Ovary (tissue), 9 donors: ENCODE results near the gene GRIN3B. TPM values are rescaled to one million over a fixed set of nuclear protein-coding genes. Genes with fewer than 3 reads are reported as not detected.

Experiments
- DNase-seq, 5 donors: peaks; one replicate each; pipeline ENCODE4 v3.0.0-alpha.2; 2019 to 2020
- H3K27ac ChIP-seq, 2 donors: fragments of 200-600 bp; one replicate each; pipeline versions ENCODE4 v1.5.1 to v1.8.0; 2019 to 2022
- H3K27me3 ChIP-seq: fragments of 200-600 bp; one replicate; pipeline ENCODE4 v1.8.0; 2022
- H3K36me3 ChIP-seq: fragments of 200-600 bp; sonication (generic); one replicate; pipeline ENCODE4 v1.5.1; 2019
- H3K4me1 ChIP-seq: one replicate; pipeline ENCODE4 v1.8.1; 2013; ENCODE audit warnings: mild to moderate bottlenecking, moderate library complexity; ENCODE audit not compliant: insufficient read depth
- H3K4me3 ChIP-seq: fragments of 200-600 bp; sonication (generic); one replicate; pipeline ENCODE4 v1.5.1; 2017
- H3K9me3 ChIP-seq, 2 donors: fragments of 200-600 bp in 1 of 2; sonication (generic) in 1 of 2; one replicate each; pipeline versions ENCODE4 v1.5.1 to v1.8.1; 2013 to 2019; ENCODE audit warnings: mild to moderate bottlenecking in 1 of 2, moderate library complexity in 1 of 2
- EP300 ChIP-seq: sonication (generic); formaldehyde crosslinking; IDR thresholded peaks from one replicate; pipeline ENCODE4 v1.6.1; 2017; ENCODE audit warnings: antibody characterized with exemption
- POLR2A ChIP-seq: fragments of 450-650 bp; IDR thresholded peaks from one replicate; pipeline ENCODE4 v1.6.1; 2017; ENCODE audit warnings: antibody characterized with exemption, mild to moderate bottlenecking, moderate library complexity
- WGBS, 3 donors: extraction: QIAGEN DNeasy Blood & Tissue Kit in 1 of 3; methylation state at CpG; one replicate each; pipeline versions ENCODE4 v1.1.5 to v1.1.7; 2013 to 2017; 5-methylcytosine and 5-hydroxymethylcytosine counted together
- intact Hi-C, 4 donors: fragments of 100-400 bp; cut with DNase I; formaldehyde crosslinking; loops; one replicate each; pipeline versions ENCODE4 v1.11.0 to v1.15.1; 2022 to 2023
- polyA plus RNA-seq, 2 donors: library from polyadenylated mRNA; stranded (reverse); fragments of 200-250 nt in 1 of 2; fragments of 350-450 nt in 1 of 2; fragmentation: Illumina TruSeq in 1 of 2; extraction: RNeasy Lipid Tissue Mini Kit (QIAGEN cat#74804) in 1 of 2; gene quantifications; one replicate each; pipeline ENCODE4 v1.2.3, GENCODE V29; 2013 to 2014
- total RNA-seq, 7 donors: library from RNA; depleted of rRNA in 2 of 7; stranded (reverse); fragments of >200 nt in 2 of 7; fragmentation: NEBNext Ultra II Directional in 3 of 7; extraction: Animal tissue kit (Norgen Biotek cat#: 25700) in 3 of 7; gene quantifications; one replicate each; pipeline versions ENCODE4 v1.1.0 to v1.2.4, GENCODE V29; 2016 to 2023
- TF ChIP-seq, protein P1 (sequence below), 3 donors: fragments of 450-650 bp in 2 of 3; fragments of 200-600 bp in 1 of 3; IDR thresholded peaks; one replicate each; pipeline versions ENCODE4 v1.5.1 to v1.8.0; 2016 to 2022; ENCODE audit warnings: antibody characterized with exemption in 3 of 3, mild to moderate bottlenecking in 1 of 3
- donor health status: DM: no; HTN: no; CAD: no; lungs with moderate emphysema.
- donor health status: DM: no; HTN: no; CAD: no.
- donor health status: Bipolar disorder and iron deficiency.
- donor health status: DM: yes; HTN: yes; CAD: no.
- donor health status: DM: no; HTN: no; CAD: no.
- donor health status: DM: yes; HTN: yes; CAD: no.

The GRIN3B gene
- total and polyA plus RNA-seq, 9 donors: 0.07 to 7.4 (median 0.28) TPM; not detected in 3

DNA sequence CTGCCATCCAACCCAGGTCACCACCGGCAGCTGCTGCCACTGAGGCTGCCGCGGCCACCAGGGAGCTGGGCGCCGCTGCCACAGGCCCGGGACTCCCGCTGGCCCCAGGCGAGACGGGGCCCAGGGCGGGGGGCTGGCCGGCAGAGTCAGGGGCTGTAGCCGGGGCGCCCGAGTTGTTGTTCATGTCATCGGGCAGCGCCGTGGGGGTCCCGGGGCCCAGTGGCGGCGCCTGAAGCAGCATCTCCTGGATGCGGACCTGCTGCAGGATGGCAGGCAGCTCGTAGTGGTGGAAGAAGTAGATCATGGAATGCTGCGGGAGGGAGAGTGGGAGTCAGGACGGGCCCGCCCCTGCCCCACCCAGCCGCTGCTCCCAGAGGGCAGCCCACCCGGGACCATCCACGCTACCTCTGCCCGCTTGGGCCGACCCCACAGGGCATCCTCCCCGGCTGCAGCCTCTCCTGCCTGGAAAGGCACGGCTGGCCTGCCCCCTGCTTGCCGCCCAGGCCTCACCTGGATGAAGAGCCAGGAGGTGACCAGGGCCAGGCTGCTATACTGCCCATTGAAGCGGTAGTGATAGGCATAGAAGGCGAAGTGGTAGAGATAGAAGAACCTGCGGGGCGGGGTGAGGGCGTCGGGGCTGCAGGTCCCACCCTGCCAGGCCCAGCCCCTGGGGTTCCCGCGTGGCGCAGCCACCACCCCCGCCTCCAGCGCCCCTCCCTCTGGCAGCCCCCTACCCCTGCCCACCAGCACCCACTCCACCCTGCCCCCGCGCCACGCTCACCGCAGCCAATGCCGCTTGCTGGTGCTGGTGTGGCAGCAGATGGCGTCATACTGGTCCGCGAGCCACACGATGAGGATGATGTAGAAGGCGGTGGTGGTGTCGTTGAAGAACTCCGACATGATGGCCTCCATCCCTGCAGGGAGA is 10.6 kb downstream of the GRIN3B start:
- intact Hi-C loops: loop anchor here in 2 of 4 donors (10.0 kb wide), 1 partner anchor 174 kb away; no protein-coding TSS in a partner anchor
- 91 to 94% (median 92%) methylated on average over 52 to 56 of the region's 56 CpGs for WGBS, 3 donors
- TF ChIP-seq, protein P1, sequence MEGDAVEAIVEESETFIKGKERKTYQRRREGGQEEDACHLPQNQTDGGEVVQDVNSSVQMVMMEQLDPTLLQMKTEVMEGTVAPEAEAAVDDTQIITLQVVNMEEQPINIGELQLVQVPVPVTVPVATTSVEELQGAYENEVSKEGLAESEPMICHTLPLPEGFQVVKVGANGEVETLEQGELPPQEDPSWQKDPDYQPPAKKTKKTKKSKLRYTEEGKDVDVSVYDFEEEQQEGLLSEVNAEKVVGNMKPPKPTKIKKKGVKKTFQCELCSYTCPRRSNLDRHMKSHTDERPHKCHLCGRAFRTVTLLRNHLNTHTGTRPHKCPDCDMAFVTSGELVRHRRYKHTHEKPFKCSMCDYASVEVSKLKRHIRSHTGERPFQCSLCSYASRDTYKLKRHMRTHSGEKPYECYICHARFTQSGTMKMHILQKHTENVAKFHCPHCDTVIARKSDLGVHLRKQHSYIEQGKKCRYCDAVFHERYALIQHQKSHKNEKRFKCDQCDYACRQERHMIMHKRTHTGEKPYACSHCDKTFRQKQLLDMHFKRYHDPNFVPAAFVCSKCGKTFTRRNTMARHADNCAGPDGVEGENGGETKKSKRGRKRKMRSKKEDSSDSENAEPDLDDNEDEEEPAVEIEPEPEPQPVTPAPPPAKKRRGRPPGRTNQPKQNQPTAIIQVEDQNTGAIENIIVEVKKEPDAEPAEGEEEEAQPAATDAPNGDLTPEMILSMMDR (IDR thresholded peaks at IDR 0.05): no peak
- TF ChIP-seq EP300: no peak
- no peak for TF ChIP-seq POLR2A

DNA sequence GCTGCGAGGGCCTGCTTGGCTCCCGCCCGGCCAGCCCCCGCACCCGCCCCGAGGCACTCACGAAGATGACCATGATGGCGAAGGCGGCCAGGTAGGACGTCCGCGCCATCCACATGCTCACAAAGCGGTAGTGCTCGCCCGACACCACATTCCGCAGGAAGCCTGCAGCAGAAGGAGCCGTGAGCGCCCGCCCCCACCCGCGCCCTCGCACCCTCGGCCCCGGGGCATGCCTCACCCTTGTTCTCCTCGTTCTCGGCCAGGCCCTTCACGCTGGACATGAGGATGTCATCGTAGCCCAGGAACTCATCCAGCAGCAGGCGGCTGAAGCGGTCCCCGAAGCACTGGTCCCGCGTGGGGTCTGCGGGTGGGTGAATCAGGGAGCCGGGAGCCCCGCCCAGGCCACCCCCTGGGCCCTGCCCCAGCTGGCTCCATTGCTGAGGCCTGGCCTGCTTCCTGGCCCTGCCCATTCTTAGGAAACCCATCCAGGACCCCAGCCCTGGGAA is 11.7 kb downstream of the GRIN3B start:
- TF ChIP-seq POLR2A (no peak), EP300 (no peak)
- TF ChIP-seq, protein P1 (IDR thresholded peaks at IDR 0.05): no peak
- H3K4me3 ChIP-seq: no peak overlapping the region
- DNase-seq: peak in 1 of 5 donors; percentile 35
- intact Hi-C loops: loop anchor here in 2 of 4 donors (10.0 kb wide), 1 partner anchor 173 kb away; no protein-coding TSS in a partner anchor
- H3K9me3 ChIP-seq: no peaks in the 10 kb centered on the region
- H3K27ac ChIP-seq: no peak overlapping the region
- WGBS, 3 donors: 92 to 94% (median 93%) methylated on average over 36 of the region's 36 CpGs
- H3K36me3 ChIP-seq: no peaks in the 10 kb centered on the region
- H3K4me1 ChIP-seq: peaks cover 9% of the 10 kb centered on the region
- no peaks in the 10 kb centered on the region for H3K27me3 ChIP-seq

More for the DNA sequence above, 10.6 kb downstream of the GRIN3B start:
- Histone ChIP-seq H3K27ac (peak overlapping the region in 1 of 2 donors; percentile 71), H3K36me3 (no peaks in the 10 kb centered on the region), H3K4me3 (no peak overlapping the region), H3K4me1 (peaks cover 4% of the 10 kb centered on the region), H3K27me3 (no peaks in the 10 kb centered on the region), H3K9me3 (no peaks in the 10 kb centered on the region)
- DNase-seq: peak in 1 of 5 donors; percentile 37

DNA sequence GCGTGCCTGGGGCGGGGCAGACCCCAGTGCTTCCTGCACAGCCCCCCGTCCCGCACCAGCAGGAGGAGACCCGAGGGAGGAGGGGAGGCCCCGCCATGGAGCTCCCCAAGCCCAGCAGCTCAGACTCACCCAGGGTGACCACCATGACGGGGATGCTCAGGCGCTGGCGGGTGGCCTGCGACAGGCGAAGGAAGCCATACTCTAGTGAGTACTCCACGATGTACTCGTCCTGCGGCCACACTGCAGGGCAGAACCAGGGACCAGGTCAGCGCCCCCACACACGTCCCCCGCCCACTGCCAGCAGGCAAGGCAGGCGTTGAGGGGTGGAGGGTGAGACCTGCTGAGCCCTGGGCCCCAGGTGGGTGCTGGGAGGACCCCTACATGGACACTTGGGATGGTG is 12.1 kb downstream of the GRIN3B start:
- Histone ChIP-seq H3K27me3 (no peaks in the 10 kb centered on the region), H3K4me3 (no peak overlapping the region), H3K4me1 (peaks cover 13% of the 10 kb centered on the region), H3K9me3 (no peaks in the 10 kb centered on the region), H3K36me3 (no peaks in the 10 kb centered on the region), H3K27ac (no peak overlapping the region)
- WGBS, 3 donors: 90 to 95% (median 92%) methylated on average over 14 to 18 of the region's 18 CpGs
- DNase-seq: no peak
- intact Hi-C loops: loop anchor here in 2 of 4 donors (10.0 kb wide), 1 partner anchor 172 kb away; no protein-coding TSS in a partner anchor
- TF ChIP-seq, protein P1 (IDR thresholded peaks at IDR 0.05): no peak

DNA sequence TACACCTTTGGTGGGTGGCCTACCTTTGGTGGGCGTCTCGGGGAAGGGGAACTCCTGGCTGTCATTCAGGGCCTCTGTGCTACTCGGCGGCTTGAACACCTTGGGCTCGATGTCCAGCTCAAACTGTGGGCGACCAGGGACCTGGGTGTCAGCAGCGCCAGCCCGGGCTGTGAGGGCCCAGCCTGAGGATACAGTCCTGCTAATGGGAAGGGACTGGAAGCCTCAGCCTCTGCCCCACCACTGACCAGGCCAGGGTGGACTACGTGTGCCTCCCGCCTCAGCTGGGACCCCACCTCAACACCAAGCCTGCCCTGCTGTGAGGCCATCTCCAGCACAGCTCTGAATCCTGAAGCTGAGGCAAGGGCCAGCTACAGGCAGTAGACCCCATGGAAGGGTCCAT is 13.0 kb downstream of the GRIN3B start:
- Histone ChIP-seq H3K4me3 (no peak overlapping the region), H3K27ac (no peak overlapping the region), H3K4me1 (peaks cover 20% of the 10 kb centered on the region), H3K9me3 (no peaks in the 10 kb centered on the region), H3K27me3 (no peaks in the 10 kb centered on the region), H3K36me3 (no peaks in the 10 kb centered on the region)
- no peak for DNase-seq
- 86 to 90% (median 89%) methylated on average over 5 to 10 of the region's 10 CpGs for WGBS, 3 donors
- no peak for TF ChIP-seq EP300
- TF ChIP-seq, protein P1 (IDR thresholded peaks at IDR 0.05): no peak
- no peak for TF ChIP-seq POLR2A
- intact Hi-C loops: loop anchor here in 2 of 4 donors (10.0 kb wide), 1 partner anchor 172 kb away; no protein-coding TSS in a partner anchor
